NCI-H187 treated with DMSO at 0.1 percent for 48 hours (cell line): Measurements from ENCODE around the gene SPATA3.

Experiments
- DNase-seq: peaks from one replicate; lab custom pipeline; 2025; lab: John Stamatoyannopoulos, UW

SPATA3 gene

GRCh38 chr2:231029563-231029962 lies 33.6 kb downstream of the SPATA3 start:
- DNase-seq = no peak

GRCh38 chr2:231030725-231031124 lies 34.8 kb downstream of the SPATA3 start:
- no peak for DNase-seq

- DNase-seq = no peak
Observed at GRCh38 chr2:231032575-231033140, 36.7 kb downstream of the SPATA3 start.

- no peak for DNase-seq
Observed at GRCh38 chr2:231033147-231034132, 37.5 kb downstream of the SPATA3 start.

GRCh38 chr2:231034291-231034882 lies 38.5 kb downstream of the SPATA3 start:
- no peak for DNase-seq

GRCh38 chr2:231036131-231036530 lies 40.2 kb downstream of the SPATA3 start:
- DNase-seq = no peak

- no peak for DNase-seq
Observed at GRCh38 chr2:231036578-231037106, 40.7 kb downstream of the SPATA3 start.

GRCh38 chr2:231037202-231037730 lies 41.3 kb downstream of the SPATA3 start, which contains the start of gene C2orf72:
C2orf72 (plus strand) TSS chr2:231037523; CDS start chr2:231037566, 43 bp downstream.
- no peak for DNase-seq

GRCh38 chr2:231037731-231038482 lies 42.0 kb downstream of the SPATA3 start:
- no peak for DNase-seq

- DNase-seq = no peak
Observed at GRCh38 chr2:231038483-231039293, 42.8 kb downstream of the SPATA3 start.

GRCh38 chr2:231039294-231039664 lies 43.4 kb downstream of the SPATA3 start:
- DNase-seq = no peak

GRCh38 chr2:231039821-231040364 lies 44.0 kb downstream of the SPATA3 start:
- DNase-seq = no peak

GRCh38 chr2:231041061-231041689 lies 45.3 kb downstream of the SPATA3 start:
- DNase-seq = no peak

- no peak for DNase-seq
Observed at GRCh38 chr2:231043796-231044195, 47.9 kb downstream of the SPATA3 start.

GRCh38 chr2:231046916-231047273 lies 51.0 kb downstream of the SPATA3 start:
- DNase-seq = no peak

GRCh38 chr2:231047274-231047922 lies 51.5 kb downstream of the SPATA3 start:
- no peak for DNase-seq

- no peak for DNase-seq
Observed at GRCh38 chr2:231047923-231048915, 52.3 kb downstream of the SPATA3 start.
